ENCODE measurements around the gene ENOX1.

The ENOX1 gene

DNA sequence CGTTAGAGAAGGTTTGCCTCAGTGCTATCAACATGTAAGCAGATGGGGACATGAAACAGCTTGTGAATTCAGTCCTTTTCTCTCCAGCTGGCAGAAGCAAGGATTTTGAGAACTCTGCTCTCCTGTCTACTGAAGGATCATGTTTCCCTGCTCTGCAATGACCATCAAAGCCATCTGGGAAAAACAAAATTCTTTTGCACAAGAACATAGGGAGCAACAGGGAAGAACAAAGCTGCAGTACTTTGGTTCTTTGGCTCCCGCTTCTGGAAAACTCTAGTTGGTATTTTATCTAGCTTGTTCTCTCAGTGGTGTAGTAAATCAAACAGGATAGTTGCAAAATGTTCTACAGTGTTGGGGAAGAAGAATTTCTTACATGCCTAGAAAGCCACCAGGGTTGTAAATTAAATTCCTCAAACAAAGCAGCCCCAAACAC is 270.4 kb downstream of the ENOX1 start:
- peaks cover 8% of the 10 kb centered on the region for H3K27me3 Mint-ChIP-seq (ENCODE audit: low read depth)
- peaks cover 59% of the 10 kb centered on the region for H3K4me1 Mint-ChIP-seq
- no peaks in the 10 kb centered on the region for H3K9me3 Mint-ChIP-seq
- peak overlapping the region; percentile 93 to 94 (median 94) for H3K27ac Mint-ChIP-seq
- no peak overlapping the region for H3K4me3 Mint-ChIP-seq
- H3K36me3 Mint-ChIP-seq (ENCODE audit: low read depth) = no peaks in the 10 kb centered on the region
- TF ChIP-seq, protein P1, sequence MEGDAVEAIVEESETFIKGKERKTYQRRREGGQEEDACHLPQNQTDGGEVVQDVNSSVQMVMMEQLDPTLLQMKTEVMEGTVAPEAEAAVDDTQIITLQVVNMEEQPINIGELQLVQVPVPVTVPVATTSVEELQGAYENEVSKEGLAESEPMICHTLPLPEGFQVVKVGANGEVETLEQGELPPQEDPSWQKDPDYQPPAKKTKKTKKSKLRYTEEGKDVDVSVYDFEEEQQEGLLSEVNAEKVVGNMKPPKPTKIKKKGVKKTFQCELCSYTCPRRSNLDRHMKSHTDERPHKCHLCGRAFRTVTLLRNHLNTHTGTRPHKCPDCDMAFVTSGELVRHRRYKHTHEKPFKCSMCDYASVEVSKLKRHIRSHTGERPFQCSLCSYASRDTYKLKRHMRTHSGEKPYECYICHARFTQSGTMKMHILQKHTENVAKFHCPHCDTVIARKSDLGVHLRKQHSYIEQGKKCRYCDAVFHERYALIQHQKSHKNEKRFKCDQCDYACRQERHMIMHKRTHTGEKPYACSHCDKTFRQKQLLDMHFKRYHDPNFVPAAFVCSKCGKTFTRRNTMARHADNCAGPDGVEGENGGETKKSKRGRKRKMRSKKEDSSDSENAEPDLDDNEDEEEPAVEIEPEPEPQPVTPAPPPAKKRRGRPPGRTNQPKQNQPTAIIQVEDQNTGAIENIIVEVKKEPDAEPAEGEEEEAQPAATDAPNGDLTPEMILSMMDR (IDR thresholded peaks at IDR 0.05; ENCODE audit: unreplicated experiment in 3 of 3) = no peak

DNA sequence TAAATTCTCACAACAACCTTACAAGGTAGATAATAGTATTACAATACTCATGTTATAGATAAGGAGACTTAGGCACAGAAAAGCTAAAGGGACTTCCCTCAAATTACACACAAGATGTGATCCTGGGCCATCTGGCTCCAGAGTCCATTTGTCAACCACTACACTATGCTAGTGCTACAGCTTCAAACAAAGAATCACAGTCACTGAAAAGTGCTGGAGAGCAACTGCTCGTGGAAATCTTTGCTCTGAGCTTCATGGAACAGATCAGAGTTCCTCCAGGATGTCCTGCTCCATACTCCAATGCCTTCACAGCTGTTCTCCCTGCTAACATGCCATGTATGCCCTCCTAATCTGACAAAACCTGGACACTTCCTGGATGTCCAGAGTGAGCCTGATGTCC is 271.2 kb downstream of the ENOX1 start:
- H3K4me1 Mint-ChIP-seq = peaks cover 65% of the 10 kb centered on the region
- TF ChIP-seq, protein P1 (IDR thresholded peaks at IDR 0.05; ENCODE audit: unreplicated experiment in 3 of 3) = no peak
- no peaks in the 10 kb centered on the region for H3K9me3 Mint-ChIP-seq
- peaks cover 6% of the 10 kb centered on the region for H3K27me3 Mint-ChIP-seq (ENCODE audit: low read depth)
- H3K36me3 Mint-ChIP-seq (ENCODE audit: low read depth) = no peaks in the 10 kb centered on the region
- no peak overlapping the region for H3K4me3 Mint-ChIP-seq
- H3K27ac Mint-ChIP-seq = peak overlapping the region; percentile 93 to 94 (median 94)

DNA sequence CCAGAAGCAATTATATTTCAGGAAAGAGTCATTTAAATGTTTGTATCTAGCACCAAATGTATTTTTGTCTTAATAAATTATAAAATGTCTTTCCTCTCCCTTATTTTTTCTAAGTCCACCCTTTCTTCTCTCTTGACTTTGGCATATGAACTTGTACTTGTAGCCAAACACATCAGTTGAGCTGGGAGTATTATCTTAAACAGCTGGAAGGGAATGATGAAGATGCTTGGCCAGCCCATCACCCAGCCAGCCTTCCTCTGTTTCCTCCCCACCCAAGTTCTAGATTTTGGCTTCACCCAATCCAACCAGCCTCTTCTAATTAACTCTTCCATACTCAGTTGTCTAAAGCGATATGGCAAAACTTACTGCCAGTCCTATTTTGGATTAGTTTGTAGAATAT is 272.5 kb downstream of the ENOX1 start:
- peaks cover 4% of the 10 kb centered on the region for H3K27me3 Mint-ChIP-seq (ENCODE audit: low read depth)
- H3K4me3 Mint-ChIP-seq = no peak overlapping the region
- H3K4me1 Mint-ChIP-seq = peaks cover 58% of the 10 kb centered on the region

DNA sequence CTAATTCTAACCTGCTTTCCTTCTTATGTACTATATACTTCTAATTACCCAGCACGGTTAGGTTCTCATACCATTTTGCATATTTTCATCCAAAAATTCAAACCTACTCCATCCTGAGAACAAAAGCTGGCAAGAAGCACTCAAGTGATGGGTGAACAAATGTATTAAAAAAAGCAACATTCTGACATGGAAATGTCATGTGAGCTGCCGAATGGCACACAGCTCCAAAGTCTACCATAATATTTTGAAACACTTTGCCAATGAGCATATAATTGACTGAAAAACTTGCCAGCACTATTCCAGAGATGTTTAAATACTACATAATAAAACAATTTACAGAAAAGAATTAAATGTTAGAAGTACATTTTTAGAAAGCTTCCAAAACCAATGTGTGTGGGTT is 274.6 kb downstream of the ENOX1 start:
- Mint-ChIP-seq H3K36me3 (ENCODE audit: low read depth) (no peaks in the 10 kb centered on the region), H3K27ac (peak overlapping the region in 2 of 3 experiments; percentile 95 to 96), H3K4me1 (peaks cover 58% of the 10 kb centered on the region), H3K27me3 (ENCODE audit: low read depth) (peaks cover 4% of the 10 kb centered on the region), H3K9me3 (peaks cover 3% of the 10 kb centered on the region), H3K4me3 (no peak overlapping the region)
- TF ChIP-seq, protein P1 (IDR thresholded peaks at IDR 0.05; ENCODE audit: unreplicated experiment in 3 of 3) = no peak

More for the DNA sequence above, 272.5 kb downstream of the ENOX1 start:
- Mint-ChIP-seq H3K27ac (peak overlapping the region in 2 of 3 experiments; percentile 38 to 58), H3K36me3 (ENCODE audit: low read depth) (no peaks in the 10 kb centered on the region), H3K9me3 (no peaks in the 10 kb centered on the region)
- TF ChIP-seq, protein P1 (IDR thresholded peaks at IDR 0.05; ENCODE audit: unreplicated experiment in 3 of 3) = no peak

DNA sequence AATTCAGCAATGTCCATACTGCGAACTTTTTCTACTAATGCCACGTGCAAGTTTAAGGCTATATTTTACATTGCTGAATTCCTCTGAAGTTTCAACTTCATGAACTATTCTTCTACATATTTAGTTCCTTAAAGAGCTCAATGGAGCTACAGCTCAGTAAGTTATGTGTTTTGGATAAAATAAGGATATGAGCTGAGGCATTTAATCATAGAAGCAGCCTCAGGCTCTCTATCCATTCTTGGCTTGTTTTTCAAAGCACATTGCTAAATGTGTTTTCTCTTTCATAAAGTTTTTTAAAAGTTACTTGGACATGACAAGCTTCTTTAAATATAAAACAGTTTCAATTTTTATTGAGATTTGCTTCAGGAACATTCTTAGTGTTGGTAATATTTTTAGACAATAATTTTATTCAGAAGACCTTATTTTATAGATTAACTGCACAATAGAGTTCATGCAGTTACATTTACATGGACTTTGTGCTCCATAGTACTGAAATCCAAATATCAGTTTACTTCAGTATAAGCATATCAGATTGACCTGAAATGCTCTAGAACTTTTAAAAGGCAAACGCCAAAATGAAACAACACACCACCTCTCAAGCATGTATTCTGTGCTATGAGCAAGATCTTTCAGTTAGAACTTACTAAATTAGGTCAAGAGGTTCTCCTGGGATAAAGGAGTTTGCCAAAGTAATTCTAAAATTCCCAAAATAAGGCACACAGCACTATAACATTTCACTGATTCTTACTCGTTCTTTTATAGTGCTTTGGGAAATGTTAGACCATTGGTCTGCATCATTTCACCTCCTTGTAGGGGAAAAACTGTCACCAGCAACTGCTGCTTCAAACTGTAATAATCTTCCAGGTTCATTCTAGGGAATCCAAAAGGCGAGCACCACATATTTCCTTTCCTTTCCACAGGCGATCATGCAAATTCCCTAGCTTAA is 275.5 kb downstream of the ENOX1 start:
- TF ChIP-seq, protein P1 (IDR thresholded peaks at IDR 0.05; ENCODE audit: unreplicated experiment in 3 of 3) = no peak
- peak overlapping the region in 2 of 3 experiments; percentile 95 to 96 for H3K27ac Mint-ChIP-seq
- peak overlapping the region in 1 of 3 experiments; percentile 12 for H3K4me3 Mint-ChIP-seq
- peaks cover 4% of the 10 kb centered on the region for H3K27me3 Mint-ChIP-seq (ENCODE audit: low read depth)
- peaks cover 3% of the 10 kb centered on the region for H3K9me3 Mint-ChIP-seq
- H3K36me3 Mint-ChIP-seq (ENCODE audit: low read depth) = no peaks in the 10 kb centered on the region
- H3K4me1 Mint-ChIP-seq = peaks cover 50% of the 10 kb centered on the region
